Subcutaneous abdominal adipose tissue (tissue), 5 donors: ENCODE results near the gene ANXA5.

Experiments used
- H3K27ac ChIP-seq: one replicate; pipeline ENCODE4 v1.7.0; 2013; ENCODE audit warnings: low read depth, mild to moderate bottlenecking, inconsistent platforms, low read length, moderate library complexity
- H3K27me3 ChIP-seq, 5 donors: one replicate each; pipeline ENCODE4 v1.7.0; 2013; ENCODE audit warnings: low read length in 5 of 5, inconsistent platforms in 1 of 5; ENCODE audit not compliant: control insufficient read depth in 5 of 5, insufficient read depth in 4 of 5
- H3K36me3 ChIP-seq, 5 donors: one replicate each; pipeline ENCODE4 v1.7.0; 2013; ENCODE audit warnings: low read length in 5 of 5; ENCODE audit not compliant: control insufficient read depth in 5 of 5, insufficient read depth in 5 of 5
- H3K4me1 ChIP-seq, 5 donors: one replicate each; pipeline ENCODE4 v1.7.0; 2013; ENCODE audit warnings: low read length in 5 of 5, mild to moderate bottlenecking in 3 of 5, moderate library complexity in 1 of 5; ENCODE audit not compliant: control insufficient read depth in 5 of 5, insufficient read depth in 5 of 5
- H3K4me3 ChIP-seq, 5 donors: one replicate each; pipeline ENCODE4 v1.7.0; 2013; ENCODE audit warnings: low read length in 5 of 5, low read depth in 1 of 5
- H3K9ac ChIP-seq, 5 donors: one replicate each; pipeline ENCODE4 v1.7.0; 2013; ENCODE audit warnings: low read length in 5 of 5, mild to moderate bottlenecking in 4 of 5, moderate library complexity in 3 of 5
- H3K9me3 ChIP-seq, 5 donors: one replicate each; pipeline ENCODE4 v1.7.0; 2013; ENCODE audit warnings: low read length in 5 of 5; ENCODE audit not compliant: control insufficient read depth in 5 of 5
- donor health status: healthy.
- donor health status: healthy.
- donor health status: healthy.
- donor health status: healthy.
- donor health status: healthy.

ANXA5 gene

GRCh38 chr4:121654738-121655137 is 42.0 kb downstream of the ANXA5 start:
- Histone ChIP-seq H3K9ac (no peak overlapping the region), H3K4me3 (no peak overlapping the region), H3K27me3 (no peaks in the 10 kb centered on the region), H3K36me3 (no peaks in the 10 kb centered on the region), H3K9me3 (no peaks in the 10 kb centered on the region), H3K4me1 (no peaks in the 10 kb centered on the region), H3K27ac (no peak overlapping the region)

- Histone ChIP-seq H3K4me3 (no peak overlapping the region), H3K27ac (no peak overlapping the region), H3K9ac (no peak overlapping the region)
Measured at GRCh38 chr4:121653986-121654385, 42.8 kb downstream of the ANXA5 start.

GRCh38 chr4:121653214-121653613 is 43.6 kb downstream of the ANXA5 start:
- Histone ChIP-seq H3K9ac (no peak overlapping the region), H3K27me3 (no peaks in the 10 kb centered on the region)

More at GRCh38 chr4:121653986-121654385, 42.8 kb downstream of the ANXA5 start:
- Histone ChIP-seq H3K36me3 (no peaks in the 10 kb centered on the region), H3K9me3 (no peaks in the 10 kb centered on the region), H3K27me3 (no peaks in the 10 kb centered on the region), H3K4me1 (no peaks in the 10 kb centered on the region)

GRCh38 chr4:121651597-121651996 is 45.2 kb downstream of the ANXA5 start:
- Histone ChIP-seq H3K4me3 (no peak overlapping the region), H3K4me1 (peaks cover 0 to 5% (median 4%) of the 10 kb centered on the region in 5 donors), H3K27ac (no peak overlapping the region), H3K9ac (no peak overlapping the region), H3K27me3 (no peaks in the 10 kb centered on the region), H3K9me3 (no peaks in the 10 kb centered on the region), H3K36me3 (no peaks in the 10 kb centered on the region)

More at GRCh38 chr4:121653214-121653613, 43.6 kb downstream of the ANXA5 start:
- no peak overlapping the region for H3K27ac ChIP-seq
- H3K4me3 ChIP-seq, result no peak overlapping the region
- no peaks in the 10 kb centered on the region for H3K36me3 ChIP-seq
- H3K4me1 ChIP-seq, result peaks cover 0 to 5% (median 4%) of the 10 kb centered on the region in 5 donors
- H3K9me3 ChIP-seq, result no peaks in the 10 kb centered on the region

GRCh38 chr4:121650741-121651140 is 46.0 kb downstream of the ANXA5 start:
- no peaks in the 10 kb centered on the region for H3K9me3 ChIP-seq

GRCh38 chr4:121648516-121648915 is 48.3 kb downstream of the ANXA5 start:
- Histone ChIP-seq H3K9ac (no peak overlapping the region), H3K9me3 (no peaks in the 10 kb centered on the region), H3K36me3 (no peaks in the 10 kb centered on the region), H3K4me3 (no peak overlapping the region), H3K27ac (no peak overlapping the region), H3K4me1 (peaks cover 0 to 5% (median 4%) of the 10 kb centered on the region in 5 donors), H3K27me3 (no peaks in the 10 kb centered on the region)

More at GRCh38 chr4:121650741-121651140, 46.0 kb downstream of the ANXA5 start:
- H3K4me1 ChIP-seq, result peaks cover 0 to 5% (median 4%) of the 10 kb centered on the region in 5 donors
- H3K36me3 ChIP-seq, result no peaks in the 10 kb centered on the region
- no peak overlapping the region for H3K9ac ChIP-seq
- H3K27ac ChIP-seq, result no peak overlapping the region
- H3K4me3 ChIP-seq, result no peak overlapping the region
- no peaks in the 10 kb centered on the region for H3K27me3 ChIP-seq

- Histone ChIP-seq H3K4me1 (peaks cover 0 to 3% (median 0%) of the 10 kb centered on the region in 5 donors), H3K27me3 (no peaks in the 10 kb centered on the region), H3K4me3 (no peak overlapping the region), H3K9me3 (no peaks in the 10 kb centered on the region), H3K27ac (no peak overlapping the region), H3K36me3 (no peaks in the 10 kb centered on the region), H3K9ac (no peak overlapping the region)
Measured at GRCh38 chr4:121642876-121643585, 53.7 kb downstream of the ANXA5 start.

- Histone ChIP-seq H3K9ac (no peak overlapping the region), H3K4me3 (no peak overlapping the region), H3K9me3 (no peaks in the 10 kb centered on the region), H3K27ac (no peak overlapping the region), H3K27me3 (no peaks in the 10 kb centered on the region), H3K4me1 (peaks cover 0 to 3% (median 0%) of the 10 kb centered on the region in 5 donors), H3K36me3 (no peaks in the 10 kb centered on the region)
Measured at GRCh38 chr4:121642292-121642691, 54.5 kb downstream of the ANXA5 start.

- Histone ChIP-seq H3K4me1 (no peaks in the 10 kb centered on the region), H3K27me3 (peaks cover 0 to 5% (median 0%) of the 10 kb centered on the region in 5 donors), H3K9ac (no peak overlapping the region)
Measured at GRCh38 chr4:121633653-121634052, 63.1 kb downstream of the ANXA5 start.

GRCh38 chr4:121632636-121633035 is 64.1 kb downstream of the ANXA5 start:
- H3K4me1 ChIP-seq, result no peaks in the 10 kb centered on the region
- H3K36me3 ChIP-seq, result no peaks in the 10 kb centered on the region
- H3K4me3 ChIP-seq, result no peak overlapping the region
- H3K27me3 ChIP-seq, result peaks cover 0 to 5% (median 0%) of the 10 kb centered on the region in 5 donors
- no peak overlapping the region for H3K9ac ChIP-seq
- H3K27ac ChIP-seq, result no peak overlapping the region
- H3K9me3 ChIP-seq, result no peaks in the 10 kb centered on the region

More at GRCh38 chr4:121633653-121634052, 63.1 kb downstream of the ANXA5 start:
- Histone ChIP-seq H3K4me3 (no peak overlapping the region), H3K27ac (no peak overlapping the region), H3K9me3 (no peaks in the 10 kb centered on the region), H3K36me3 (no peaks in the 10 kb centered on the region)
